Testis (tissue), 2 donors: ENCODE data around the gene CLDN34.

Experiments used
- CTCF ChIP-seq, 3 experiments: fragments of 450-650 bp in 2 of 3; fragments of 200-600 bp in 1 of 3; sonication (generic) in 1 of 3; IDR thresholded peaks; one replicate each; pipeline ENCODE4 v1.5.1; 2016 to 2019; ENCODE audit warnings: antibody characterized with exemption in 3 of 3, mild to moderate bottlenecking in 2 of 3, moderate library complexity in 1 of 3
- POLR2A ChIP-seq: fragments of 450-650 bp; IDR thresholded peaks from one replicate; pipeline ENCODE4 v1.6.1; 2017; ENCODE audit warnings: antibody characterized with exemption, mild to moderate bottlenecking, moderate library complexity

GRCh38 chrX:9921407-9921806 lies 45.8 kb upstream of the CLDN34 start:
- no peak for TF ChIP-seq CTCF (IDR thresholded peaks at IDR 0.05)
- TF ChIP-seq POLR2A, result no peak
